HG03095 (cell line): ENCODE measurements around the gene CACNA2D4.
A peak's percentile ranks its signal among the peaks of the same experiment; 100 is the strongest.

Experiments used
- ATAC-seq: cut with Tn5 transposase; IDR thresholded peaks from one replicate; pipeline ENCODE4 v1.9.1; 2021; ENCODE audit warnings: moderate library complexity; ENCODE audit not compliant: unreplicated experiment

CACNA2D4 gene

GRCh38 chr12:1934068-1934467, 15.6 kb upstream of the CACNA2D4 start:
- no peak for ATAC-seq

- ATAC-seq, result peak; percentile 52
Measured at GRCh38 chr12:1933342-1934051, 15.0 kb upstream of the CACNA2D4 start.

- ATAC-seq, result no peak
Measured at GRCh38 chr12:1932264-1932777, 13.9 kb upstream of the CACNA2D4 start.

- ATAC-seq, result no peak
Measured at GRCh38 chr12:1931642-1932041, 13.2 kb upstream of the CACNA2D4 start.

GRCh38 chr12:1930803-1931597, 12.5 kb upstream of the CACNA2D4 start:
- no peak for ATAC-seq

GRCh38 chr12:1929985-1930802, 11.7 kb upstream of the CACNA2D4 start:
- no peak for ATAC-seq

GRCh38 chr12:1929241-1929984, 11.0 kb upstream of the CACNA2D4 start:
- no peak for ATAC-seq

- no peak for ATAC-seq
Measured at GRCh38 chr12:1928439-1929121, 10.1 kb upstream of the CACNA2D4 start.

GRCh38 chr12:1927751-1928351, 9.4 kb upstream of the CACNA2D4 start:
- no peak for ATAC-seq

- no peak for ATAC-seq
Measured at GRCh38 chr12:1927051-1927680, 8.7 kb upstream of the CACNA2D4 start.

- no peak for ATAC-seq
Measured at GRCh38 chr12:1926251-1926657, 7.8 kb upstream of the CACNA2D4 start.

- ATAC-seq, result no peak
Measured at GRCh38 chr12:1925684-1926006, 7.2 kb upstream of the CACNA2D4 start.

GRCh38 chr12:1924996-1925683, 6.7 kb upstream of the CACNA2D4 start:
- no peak for ATAC-seq

- ATAC-seq, result no peak
Measured at GRCh38 chr12:1922985-1923384, 4.5 kb upstream of the CACNA2D4 start.

- no peak for ATAC-seq
Measured at GRCh38 chr12:1922075-1922709, 3.7 kb upstream of the CACNA2D4 start.

GRCh38 chr12:1920971-1921370, 2.5 kb upstream of the CACNA2D4 start:
- ATAC-seq, result no peak

GRCh38 chr12:1920436-1920835, 2.0 kb upstream of the CACNA2D4 start:
- ATAC-seq, result no peak

GRCh38 chr12:1919763-1920162, 1.3 kb upstream of the CACNA2D4 start:
- ATAC-seq, result no peak
